Measurements from ENCODE around the gene TWSG1.
"Not testable (repeated sequence)": the region's sequence is repeated elsewhere in the genome, so short reads cannot be mapped to it uniquely, and the experiment has no call there.

Gene TWSG1

DNA sequence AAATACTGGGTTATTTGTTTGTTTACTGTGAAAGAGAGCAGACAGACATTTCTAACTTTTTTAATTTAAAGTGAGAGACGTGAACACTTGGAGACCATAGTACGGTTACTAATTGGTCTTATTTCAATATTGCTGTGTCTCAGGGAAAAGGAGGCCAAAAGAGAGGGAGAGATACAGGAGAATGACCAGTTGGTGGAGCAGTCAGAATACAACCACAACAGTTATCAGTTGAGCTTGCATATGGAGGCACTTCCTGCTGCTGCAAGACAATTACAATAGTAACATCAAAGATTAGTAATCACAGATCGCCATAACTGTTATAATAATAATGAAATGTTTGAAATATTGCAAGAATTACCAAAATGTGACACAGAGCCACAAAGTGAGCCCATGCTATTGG lies 58.2 kb downstream of the TWSG1 start:
- no peak for DNase-seq (ENCODE audit: low spot score)

DNA sequence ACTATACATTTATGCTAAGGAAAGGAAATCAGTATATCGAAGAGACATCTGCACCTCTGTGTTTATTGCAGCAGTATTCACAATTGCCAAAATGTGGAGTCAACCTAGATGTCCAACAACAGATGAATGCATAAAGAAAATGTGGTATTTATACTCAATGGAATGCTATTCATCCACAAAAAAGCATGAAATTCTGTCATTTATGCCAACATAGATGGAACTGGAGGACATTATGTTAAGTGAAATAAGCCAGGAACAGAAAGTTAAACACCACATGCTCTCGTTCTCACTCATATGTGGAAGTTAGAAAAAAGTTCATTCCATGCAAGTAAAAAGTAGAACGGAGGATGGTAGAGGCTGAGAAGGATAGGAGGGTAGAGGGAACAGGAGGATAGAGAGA lies 59.5 kb downstream of the TWSG1 start:
- no peak for DNase-seq (ENCODE audit: low spot score)

DNA sequence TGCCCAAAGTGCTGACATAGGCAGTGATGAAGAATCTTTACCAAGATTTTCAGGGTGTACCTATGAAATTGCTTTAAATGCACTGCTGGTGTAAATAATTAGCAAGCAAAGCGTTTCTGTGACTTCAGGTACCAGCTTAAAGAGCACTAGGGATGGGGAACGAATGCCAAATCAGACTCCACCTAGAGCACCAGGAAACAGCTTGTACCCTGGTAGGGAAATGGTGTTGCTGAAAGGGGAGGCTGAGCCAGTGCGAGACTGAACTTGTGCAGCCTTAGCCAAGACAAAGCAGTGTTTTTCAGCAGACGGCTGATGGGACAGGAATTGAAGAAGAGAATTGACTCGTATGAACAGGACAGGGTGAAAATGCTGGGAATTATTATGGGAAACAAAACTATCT lies 65.6 kb downstream of the TWSG1 start:
- DNase-seq (ENCODE audit: low spot score): no peak

DNA sequence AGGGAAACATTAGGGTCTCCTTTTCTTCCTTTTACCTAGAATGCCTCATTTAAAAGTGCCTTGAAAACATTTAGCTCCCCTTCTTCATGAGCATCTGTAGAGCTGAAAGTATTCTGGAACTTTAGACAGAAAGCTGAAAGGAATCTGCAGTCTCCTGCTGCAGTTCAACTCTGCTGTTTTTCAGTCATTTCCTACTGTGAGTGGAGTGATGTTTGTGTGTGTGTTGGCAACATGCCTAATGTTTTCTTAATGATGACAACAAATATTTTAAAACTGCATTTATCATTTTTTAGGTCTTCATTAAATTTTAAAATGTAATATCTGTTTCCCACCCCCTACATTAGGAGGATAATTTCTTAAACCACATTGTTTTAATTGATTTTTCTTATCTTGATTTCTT lies 66.6 kb downstream of the TWSG1 start:
- DNase-seq (ENCODE audit: low spot score): no peak

DNA sequence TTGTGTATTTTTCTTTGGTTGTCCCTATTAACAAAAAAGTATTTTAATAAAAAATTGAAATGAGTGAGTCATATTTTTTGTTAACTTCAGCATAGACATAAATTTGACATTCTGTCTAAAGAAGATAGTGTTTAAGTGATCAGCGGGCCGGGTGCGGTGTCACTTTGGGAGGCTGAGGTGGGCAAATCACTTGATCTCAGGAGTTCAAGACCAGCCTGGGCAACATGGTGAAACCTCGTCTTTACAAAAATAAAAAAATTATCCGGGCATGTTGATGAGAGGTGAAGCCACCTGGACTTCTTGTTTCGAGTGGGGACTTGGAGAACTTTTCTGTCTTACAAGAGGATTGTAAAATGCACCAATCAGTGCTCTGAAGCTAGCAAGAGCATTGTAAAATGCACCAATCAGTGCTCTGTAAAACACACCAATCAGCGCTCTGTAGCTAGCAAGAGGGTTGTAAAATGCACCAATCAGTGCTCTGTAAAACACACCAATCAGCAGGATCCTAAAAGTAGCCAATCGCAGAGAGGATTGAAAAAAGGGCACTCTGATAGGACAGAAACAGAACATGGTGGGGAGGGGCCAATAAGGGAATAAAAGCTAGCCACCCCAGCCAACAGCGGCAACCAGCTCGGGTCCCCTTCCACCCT lies 67.9 kb downstream of the TWSG1 start:
- not testable (repeated sequence) for DNase-seq (ENCODE audit: low spot score)

DNA sequence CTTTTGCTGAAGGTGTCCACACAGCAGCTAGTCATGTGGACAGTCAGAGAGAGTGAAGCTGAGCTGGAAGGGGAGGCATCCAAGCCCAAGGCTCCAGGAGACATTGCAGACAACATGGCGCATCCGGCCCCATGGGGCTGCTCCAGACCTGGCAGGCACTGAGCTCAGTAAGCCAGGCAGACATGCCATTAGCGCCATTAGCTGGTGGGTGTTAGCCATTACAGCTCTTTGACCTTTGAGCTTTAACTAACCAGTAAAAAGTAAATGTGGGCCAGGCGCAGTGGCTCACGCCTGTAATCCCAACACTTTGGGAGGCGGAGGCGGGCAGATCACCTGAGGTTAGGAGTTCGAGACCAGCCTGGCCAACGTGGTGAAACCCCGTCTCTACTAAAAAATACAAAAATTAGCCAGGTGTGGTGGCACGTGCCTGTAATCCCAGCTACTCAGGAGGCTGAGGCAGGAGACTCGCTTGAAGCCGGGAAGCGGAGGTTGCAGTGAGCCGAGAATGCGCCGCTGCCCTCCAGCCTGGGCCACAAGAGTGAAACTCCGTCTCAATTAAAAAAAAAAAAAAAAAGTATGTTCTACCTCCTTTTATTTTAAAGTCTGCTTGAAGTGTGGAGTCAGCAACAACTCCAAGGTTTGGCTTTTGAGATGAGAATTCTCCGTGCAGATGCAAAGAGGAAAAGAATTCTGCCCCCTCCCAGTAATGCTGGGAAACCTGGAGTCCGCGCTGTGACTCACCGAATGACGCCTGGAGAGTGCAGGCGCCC lies 69.4 kb downstream of the TWSG1 start:
- DNase-seq (ENCODE audit: low spot score): no peak

DNA sequence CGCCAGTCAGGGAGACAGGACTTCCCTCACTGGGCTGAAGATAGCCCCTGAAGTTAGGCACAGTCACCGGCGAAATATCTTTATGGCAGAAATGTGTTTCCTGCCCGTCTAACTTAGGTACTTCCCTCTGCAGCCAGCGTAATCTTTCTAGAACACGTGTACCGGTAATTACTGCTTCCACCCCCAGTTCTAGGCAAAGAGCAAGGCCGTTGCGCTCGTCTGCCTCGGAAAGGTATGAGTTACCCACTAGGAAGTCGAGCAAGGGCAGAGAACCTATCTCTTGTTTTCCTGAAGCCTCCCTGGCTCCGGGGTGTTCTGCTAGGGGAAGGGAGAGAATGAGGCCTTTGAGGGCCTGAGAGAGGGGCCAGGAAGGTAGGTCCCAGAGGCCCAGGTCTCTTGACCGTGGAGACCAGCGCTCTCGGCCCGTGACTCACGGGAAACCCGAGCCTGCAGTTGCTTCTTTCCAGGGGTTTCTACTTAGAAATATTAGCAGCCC lies 70.0 kb downstream of the TWSG1 start:
- DNase-seq (ENCODE audit: low spot score): no peak

DNA sequence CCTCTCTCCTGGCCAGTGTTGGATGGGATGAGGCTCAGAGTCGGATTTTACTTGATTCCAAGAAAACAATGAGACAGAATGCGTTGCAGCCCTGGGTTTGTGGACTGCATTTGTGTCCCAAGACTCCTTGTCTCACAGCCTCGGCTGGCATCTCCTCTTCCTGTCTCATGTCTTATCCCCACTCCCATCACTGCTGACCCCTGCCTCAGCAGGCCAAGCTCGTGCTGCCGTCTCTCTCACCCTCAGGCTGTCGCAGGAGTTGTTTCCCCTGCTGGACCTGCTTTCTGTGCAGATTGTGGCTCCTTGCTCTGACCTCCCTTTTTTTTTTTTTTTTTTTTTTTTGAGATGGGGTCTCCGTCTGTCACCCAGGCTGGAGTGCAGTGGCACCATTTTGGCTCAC lies 70.6 kb downstream of the TWSG1 start:
- DNase-seq (ENCODE audit: low spot score): no peak

DNA sequence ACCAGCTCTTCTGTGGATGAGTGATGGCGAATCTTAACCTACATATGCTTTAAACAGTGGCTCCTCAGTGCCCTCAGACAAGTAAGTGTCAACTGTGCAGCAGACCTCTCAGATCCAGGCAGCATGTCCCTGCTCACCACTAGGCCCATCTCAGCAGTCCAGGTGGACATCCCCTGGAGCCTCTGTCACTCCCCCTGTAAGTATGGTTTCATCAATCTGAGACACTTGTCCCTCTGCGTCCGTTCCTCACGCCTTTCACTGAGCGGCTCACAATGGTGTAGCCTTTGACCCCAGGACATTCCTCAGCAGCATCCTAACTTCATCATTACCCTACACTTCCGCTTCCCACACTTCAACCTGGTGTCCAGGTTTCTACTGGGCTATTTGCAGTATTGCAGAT lies 71.4 kb downstream of the TWSG1 start:
- no peak for DNase-seq (ENCODE audit: low spot score)

DNA sequence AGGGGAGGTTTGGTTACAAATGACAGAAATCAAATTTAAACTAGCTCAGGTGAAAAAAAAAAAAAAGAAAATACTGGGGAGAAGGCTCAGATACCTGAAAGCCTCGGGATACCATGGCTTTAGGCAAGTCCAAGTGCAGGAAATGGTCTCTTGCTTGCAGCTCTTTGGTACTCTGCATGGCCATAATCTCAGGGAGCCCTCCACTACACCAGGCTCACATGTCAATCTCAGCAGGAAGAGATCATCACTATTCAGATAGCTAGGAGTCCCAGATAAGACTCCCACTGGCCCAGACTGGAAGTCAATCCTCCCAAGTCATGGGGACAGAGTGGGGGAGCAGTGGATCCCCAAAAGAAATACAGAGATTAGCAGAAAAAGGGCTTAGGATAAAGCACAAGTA lies 75.9 kb downstream of the TWSG1 start:
- no peak for DNase-seq (ENCODE audit: low spot score)

DNA sequence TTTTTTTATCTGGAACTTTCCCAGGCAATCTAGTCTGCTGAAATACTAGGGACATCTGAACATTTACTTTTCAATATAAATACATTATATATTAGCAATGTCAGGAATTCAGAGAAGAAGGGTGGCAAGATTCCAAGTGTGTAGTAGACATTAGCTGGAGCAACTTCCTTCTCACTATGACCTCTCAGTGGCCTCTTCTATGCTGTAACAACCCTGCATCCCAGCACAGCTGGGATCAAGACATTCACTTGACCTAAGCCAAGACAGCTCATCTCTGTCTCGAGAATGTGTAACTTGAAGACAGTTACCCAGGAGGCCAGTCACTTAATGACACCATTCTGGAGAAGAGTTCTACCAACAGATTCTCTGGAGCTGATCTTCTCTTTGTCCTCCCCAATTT lies 79.0 kb downstream of the TWSG1 start:
- DNase-seq (ENCODE audit: low spot score): no peak

DNA sequence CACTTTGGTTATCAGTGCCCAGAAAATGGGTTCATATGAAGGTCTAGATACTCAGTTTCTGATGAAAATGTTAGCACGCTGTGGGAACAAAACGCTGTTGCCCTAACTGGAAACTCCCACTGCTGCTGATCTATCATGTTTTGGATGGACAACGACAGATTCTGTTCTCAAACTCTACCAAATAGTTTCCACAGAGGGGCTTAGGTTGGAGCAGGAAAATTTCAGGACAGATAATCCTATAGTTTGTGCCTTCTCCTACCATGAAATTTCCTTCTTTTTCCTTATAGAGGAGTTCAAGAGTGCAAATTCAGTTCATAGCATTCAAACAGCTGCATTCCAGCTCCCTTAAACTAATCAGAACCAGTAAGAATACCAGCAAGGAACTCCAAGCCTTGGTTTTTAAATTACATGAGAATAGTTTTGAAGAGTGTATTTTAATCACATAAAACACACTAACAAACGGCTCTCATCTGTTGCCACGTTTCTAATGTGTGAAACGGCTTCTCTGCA lies 82.0 kb downstream of the TWSG1 start:
- no peak for DNase-seq (ENCODE audit: low spot score)

DNA sequence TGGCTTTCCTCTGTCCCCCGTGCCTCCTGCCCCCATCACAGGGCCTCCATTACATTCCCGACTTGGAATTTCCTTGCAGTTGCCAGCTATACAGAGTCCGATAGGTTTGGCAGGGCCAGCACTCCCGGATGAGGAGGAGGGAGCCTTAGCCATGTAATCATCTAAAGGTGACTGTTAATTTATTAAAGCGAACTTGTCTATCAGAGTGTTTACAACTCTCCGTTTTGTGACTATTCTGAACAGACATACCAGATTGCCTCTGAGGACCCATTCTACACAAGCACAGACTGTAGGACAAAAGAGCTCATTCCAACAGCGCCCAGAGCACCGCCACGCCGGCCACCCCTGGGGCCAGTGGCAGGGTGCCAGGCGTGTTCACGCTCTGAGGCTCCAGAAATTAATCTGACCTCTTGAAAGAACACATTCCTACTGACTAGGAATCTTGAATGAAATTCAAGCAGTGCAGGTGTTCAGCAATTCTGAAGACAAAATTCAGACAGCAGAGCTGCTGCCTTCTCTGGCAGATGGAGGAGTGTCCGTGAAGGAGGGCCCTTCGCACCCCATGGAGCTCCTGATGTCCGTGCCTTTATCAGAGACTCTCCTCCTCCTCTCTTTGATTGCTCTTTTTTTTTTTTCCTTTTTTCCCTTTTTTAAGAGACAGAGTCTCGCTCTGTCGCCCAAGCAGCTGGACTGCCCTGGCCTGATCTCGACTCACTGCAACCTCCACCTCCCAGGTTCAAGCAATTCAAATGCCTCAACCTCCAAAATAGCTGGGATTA lies 82.7 kb downstream of the TWSG1 start:
- peak; percentile 8 for DNase-seq (ENCODE audit: low spot score)

DNA sequence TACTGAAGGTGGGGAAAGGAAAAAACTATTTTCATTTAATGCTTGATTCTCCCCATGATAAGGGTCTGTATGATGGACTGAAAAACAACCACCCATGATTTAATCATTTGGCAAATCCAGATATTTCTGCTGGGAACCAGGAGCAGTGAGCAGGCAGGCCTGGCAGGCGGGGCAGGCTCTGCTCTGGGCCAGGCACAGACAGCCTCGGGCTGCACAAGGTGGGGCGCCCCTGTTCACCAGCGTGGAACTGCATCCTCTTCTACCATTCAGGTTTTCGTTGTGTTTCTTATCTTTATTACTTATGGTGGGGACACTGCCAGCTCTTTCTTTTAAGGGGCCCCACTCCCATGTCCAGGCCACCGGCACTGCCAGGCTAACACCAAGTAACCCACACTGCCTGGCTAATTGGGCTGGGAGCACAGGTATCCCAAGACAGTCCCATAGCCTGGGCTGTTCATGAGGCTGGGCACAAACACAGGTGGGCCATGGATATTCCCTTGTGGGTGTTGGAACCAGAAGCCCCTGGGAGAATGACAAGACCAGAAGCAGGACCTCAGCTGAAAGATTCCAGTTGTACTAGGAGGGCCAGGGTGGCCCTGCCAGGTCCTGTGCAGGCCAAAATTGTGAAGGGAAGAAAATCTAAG lies 83.6 kb downstream of the TWSG1 start:
- DNase-seq (ENCODE audit: low spot score): no peak

DNA sequence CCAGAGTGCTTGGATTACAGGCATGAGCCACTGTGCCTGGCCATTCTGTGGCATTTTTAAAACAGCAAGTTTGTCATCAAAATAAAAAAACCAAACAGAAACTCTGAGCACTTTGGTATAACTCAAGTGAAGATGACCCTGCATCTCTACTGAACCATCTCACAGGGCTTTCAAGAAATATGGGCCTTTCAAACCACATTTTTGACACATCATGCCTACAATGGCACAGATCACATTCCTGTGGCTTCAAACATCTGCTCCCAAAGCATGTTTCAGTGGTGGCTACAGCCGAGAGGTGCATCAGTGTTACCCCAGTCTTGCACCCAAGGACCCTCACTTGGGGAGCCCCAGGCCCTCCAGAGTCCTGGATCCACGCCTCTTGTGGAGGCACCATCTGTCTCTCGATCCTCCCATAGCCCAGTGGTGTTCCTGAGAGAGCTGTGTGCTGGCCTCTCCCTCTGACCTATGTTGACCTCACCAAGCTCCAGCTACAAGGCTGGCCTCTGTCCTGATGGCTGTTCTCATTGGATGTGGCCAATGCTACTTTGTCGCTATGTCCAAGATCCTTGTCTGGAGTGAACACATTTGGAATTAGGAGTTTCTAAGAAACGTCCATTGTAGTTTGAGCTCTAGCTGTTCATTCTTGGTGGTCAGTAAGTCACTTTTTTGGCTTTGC lies 85.5 kb downstream of the TWSG1 start:
- no peak for DNase-seq (ENCODE audit: low spot score)

DNA sequence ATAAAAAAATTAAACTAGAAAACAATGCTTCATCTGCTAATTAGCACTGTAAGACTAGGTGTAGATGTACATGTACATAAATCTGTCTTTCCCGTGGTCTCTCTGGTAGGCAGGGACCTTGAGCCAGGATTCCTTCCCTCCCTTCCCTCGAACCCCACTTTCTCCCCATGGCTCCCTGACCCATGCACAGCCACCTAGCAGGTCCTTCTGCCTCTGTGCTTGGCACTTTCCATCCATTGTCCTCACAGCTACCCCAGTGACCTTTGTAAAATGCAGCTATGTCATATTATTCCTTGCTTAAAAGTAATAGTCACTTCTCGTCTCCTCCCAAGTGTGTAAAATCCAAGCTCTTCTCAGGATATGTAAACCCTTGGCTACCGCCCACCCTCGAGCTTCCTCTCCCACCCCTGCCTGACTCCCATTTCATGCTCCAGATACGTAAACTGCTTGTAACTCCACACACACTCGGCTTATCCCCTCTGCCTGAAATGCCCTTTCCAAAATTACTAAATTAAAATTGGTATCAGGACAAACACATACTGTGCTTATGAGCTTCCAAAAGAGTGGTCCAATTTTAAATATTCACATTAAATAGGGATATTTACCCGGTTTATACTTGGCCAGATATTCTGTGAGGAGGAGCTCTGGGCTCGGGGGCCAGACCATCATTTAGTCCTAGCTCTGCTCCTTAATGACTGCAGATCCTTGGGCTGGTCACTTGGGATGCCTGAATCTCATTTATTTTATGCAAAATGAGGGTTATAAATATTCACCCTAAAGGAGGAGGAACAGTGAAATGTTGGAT lies 86.7 kb downstream of the TWSG1 start:
- no peak for DNase-seq (ENCODE audit: low spot score)

DNA sequence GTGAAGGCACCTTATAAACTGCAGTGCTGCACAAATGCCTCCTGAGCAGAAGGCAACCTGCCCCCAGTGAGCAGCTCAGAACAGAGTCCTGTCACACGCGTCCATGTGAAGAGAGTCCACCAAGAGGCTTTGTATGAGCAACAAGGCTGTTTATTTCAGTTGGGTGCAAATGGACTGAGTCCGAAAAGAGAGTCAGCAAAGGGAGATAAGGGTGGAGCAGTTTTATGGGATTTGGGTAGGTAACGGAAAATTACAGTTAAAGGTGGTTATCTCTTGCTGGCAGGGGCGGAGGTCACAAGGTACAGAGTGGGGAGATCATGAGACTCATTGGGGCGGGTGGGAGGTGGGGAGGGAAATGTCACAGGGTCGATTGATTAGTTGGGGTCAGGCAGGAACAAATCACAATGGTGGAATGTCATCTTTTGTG lies 87.3 kb downstream of the TWSG1 start:
- no peak for DNase-seq (ENCODE audit: low spot score)

DNA sequence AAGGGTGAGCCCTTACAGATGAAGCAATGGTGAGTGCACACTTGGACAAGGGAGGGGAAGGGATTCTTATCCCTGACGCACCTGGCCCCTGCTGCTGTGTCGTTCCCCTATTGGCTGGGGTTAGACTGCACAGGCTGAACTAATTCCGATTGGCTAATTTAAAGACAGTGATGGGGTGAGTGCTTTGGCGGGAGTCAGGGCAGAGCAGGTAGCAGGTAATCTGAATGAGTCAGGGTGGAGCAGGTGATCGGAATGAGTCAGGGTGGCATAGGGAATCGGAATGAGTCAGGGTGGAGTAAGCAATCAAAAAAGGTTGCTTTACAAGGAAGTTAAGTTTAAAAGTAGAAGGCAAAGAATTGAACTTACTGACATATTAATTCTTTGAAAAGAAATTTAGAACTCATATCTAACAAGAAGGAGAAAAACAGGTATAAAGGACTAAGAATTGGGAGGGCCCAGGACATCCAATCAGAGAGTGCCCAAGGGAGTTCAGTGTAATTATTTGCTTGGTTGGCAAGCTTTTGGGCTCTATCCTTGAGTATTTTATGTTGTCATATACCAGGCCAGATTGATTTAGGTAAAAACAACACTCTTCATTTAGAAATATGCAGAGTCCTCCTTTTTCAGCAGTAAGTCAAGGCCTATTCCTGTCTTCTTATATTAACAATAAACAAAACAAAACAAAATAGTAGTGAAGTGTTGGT lies 88.4 kb downstream of the TWSG1 start:
- no peak for DNase-seq (ENCODE audit: low spot score)

DNA sequence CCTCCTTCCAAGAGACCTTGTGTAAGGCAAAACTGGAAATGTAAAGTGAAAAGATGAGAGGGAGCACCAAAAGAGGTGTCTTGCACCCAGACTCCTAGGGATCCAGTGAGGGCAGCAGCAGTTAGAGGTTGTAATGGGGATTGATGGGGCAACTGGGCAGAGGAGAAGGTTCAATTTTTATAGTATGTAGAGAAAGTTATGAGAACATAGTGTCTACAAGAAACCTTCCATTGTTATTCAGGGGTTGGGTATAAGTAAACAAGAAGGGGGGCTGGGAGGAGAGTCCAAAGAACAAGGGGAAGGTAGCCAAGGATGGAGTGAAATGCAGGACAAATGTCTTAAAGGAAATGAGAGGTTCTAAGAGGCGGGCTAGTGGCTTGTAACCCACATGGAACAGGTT lies 89.1 kb downstream of the TWSG1 start:
- DNase-seq (ENCODE audit: low spot score): not testable (repeated sequence)

DNA sequence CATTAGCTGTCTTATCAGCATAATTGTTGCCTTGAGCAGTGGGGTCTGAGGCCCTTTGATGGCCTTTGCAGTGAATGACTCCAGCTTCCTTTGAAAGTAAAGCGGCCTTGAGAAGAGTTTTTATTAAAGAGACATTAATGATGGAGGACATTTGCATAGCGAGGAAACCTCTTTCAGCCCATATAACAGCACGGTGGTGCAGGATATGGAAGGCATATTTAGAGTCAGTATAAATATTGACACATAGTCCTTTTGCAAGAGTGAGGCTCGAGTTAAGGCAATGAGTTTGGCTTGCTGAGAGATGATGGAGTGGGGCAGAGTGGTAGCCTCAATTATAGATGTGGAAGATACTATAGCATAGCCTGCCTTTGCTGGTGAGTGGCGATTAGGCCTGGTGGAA lies 89.7 kb downstream of the TWSG1 start:
- not testable (repeated sequence) for DNase-seq (ENCODE audit: low spot score)

All from COLO829 (cell line).